H9 (cell line): Measurements from ENCODE around the gene VPS9D1. TPM values are rescaled to one million over a fixed set of nuclear protein-coding genes. Genes with fewer than 3 reads are reported as not detected.

Experiments used
- DNase-seq: peaks from one replicate; pipeline ENCODE4 v3.0.0-alpha.2; 2017
- H2AFZ ChIP-seq: one replicate; pipeline ENCODE4 v1.6.1; 2013; ENCODE audit warnings: mild to moderate bottlenecking, low read length, control low read depth, moderate library complexity
- H2AK5ac ChIP-seq: 2 replicates; pipeline ENCODE4 v1.6.1; 2013; ENCODE audit warnings: low read length, control low read depth, mixed read lengths; ENCODE audit not compliant: insufficient read length
- H2BK120ac ChIP-seq: one replicate; pipeline ENCODE4 v1.6.1; 2013; ENCODE audit warnings: low read depth, mild to moderate bottlenecking, low read length, control low read depth, inconsistent platforms; ENCODE audit not compliant: poor library complexity, severe bottlenecking
- H2BK12ac ChIP-seq: 2 replicates; pipeline ENCODE4 v1.6.1; 2013; ENCODE audit warnings: low read length, control low read depth, mixed read lengths, low read depth; ENCODE audit not compliant: insufficient read length
- H2BK15ac ChIP-seq: 2 replicates; pipeline ENCODE4 v1.6.1; 2013; ENCODE audit warnings: low read depth, low read length, control low read depth
- H2BK20ac ChIP-seq: one replicate; pipeline ENCODE4 v1.6.1; 2013; ENCODE audit warnings: low read depth, mild to moderate bottlenecking, low read length, control low read depth, inconsistent platforms; ENCODE audit not compliant: poor library complexity, severe bottlenecking
- H2BK5ac ChIP-seq: 2 replicates; pipeline ENCODE4 v1.6.1; 2013; ENCODE audit warnings: low read length, control low read depth, mixed read lengths; ENCODE audit not compliant: insufficient read length
- H3K14ac ChIP-seq: 2 replicates; pipeline ENCODE4 v1.6.1; 2013; ENCODE audit warnings: low read length, control low read depth; ENCODE audit not compliant: insufficient read depth
- H3K18ac ChIP-seq: 2 replicates; pipeline ENCODE4 v1.6.1; 2013; ENCODE audit warnings: low read depth, mild to moderate bottlenecking, mixed read lengths, low read length, control low read depth; ENCODE audit not compliant: insufficient read length
- H3K23ac ChIP-seq: 2 replicates; pipeline ENCODE4 v1.6.1; 2013; ENCODE audit warnings: low read length, control low read depth, mixed read lengths, low read depth; ENCODE audit not compliant: insufficient read length
- H3K23me2 ChIP-seq: 2 replicates; pipeline ENCODE4 v1.6.1; 2013; ENCODE audit warnings: low read depth, mild to moderate bottlenecking, mixed read lengths, low read length, control low read depth; ENCODE audit not compliant: insufficient read length, poor library complexity, severe bottlenecking
- H3K27ac ChIP-seq: 2 replicates; pipeline ENCODE4 v1.5.1; 2013; ENCODE audit warnings: low read length, control low read depth, mixed read lengths, low read depth; ENCODE audit not compliant: insufficient read length
- H3K27me3 ChIP-seq: 2 replicates; pipeline ENCODE4 v1.6.1; 2013; ENCODE audit warnings: low read length, control low read depth, inconsistent platforms; ENCODE audit not compliant: insufficient read depth
- H3K4ac ChIP-seq: 2 replicates; pipeline ENCODE4 v1.6.1; 2013; ENCODE audit warnings: low read depth, mild to moderate bottlenecking, control low read depth, inconsistent platforms, low read length, moderate library complexity
- H3K4me1 ChIP-seq: 2 replicates; pipeline ENCODE4 v1.6.1; 2013; ENCODE audit warnings: low read length, control low read depth, inconsistent platforms; ENCODE audit not compliant: insufficient read depth
- H3K4me2 ChIP-seq: 2 replicates; pipeline ENCODE4 v1.6.1; 2013; ENCODE audit warnings: low read length, control low read depth, mixed read lengths; ENCODE audit not compliant: insufficient read length, insufficient read depth
- H3K56ac ChIP-seq: 2 replicates; pipeline ENCODE4 v1.6.1; 2013; ENCODE audit warnings: low read depth, mild to moderate bottlenecking, mixed read lengths, low read length, control low read depth; ENCODE audit not compliant: insufficient read length
- H3K79me1 ChIP-seq: 2 replicates; pipeline ENCODE4 v1.6.1; 2013; ENCODE audit warnings: low read depth, mild to moderate bottlenecking, moderate library complexity, low read length, control low read depth, inconsistent platforms; ENCODE audit not compliant: insufficient read depth, poor library complexity, severe bottlenecking
- H3K79me2 ChIP-seq: 2 replicates; pipeline ENCODE4 v1.6.1; 2013; ENCODE audit warnings: low read length, control low read depth, inconsistent platforms; ENCODE audit not compliant: insufficient read depth
- H3K9ac ChIP-seq: 2 replicates; pipeline ENCODE4 v1.6.1; 2013; ENCODE audit warnings: low read length, control low read depth, mixed read lengths; ENCODE audit not compliant: insufficient read length; ENCODE audit errors: extremely low read depth
- H3K9me3 ChIP-seq: one replicate; pipeline ENCODE4 v1.6.1; 2013; ENCODE audit warnings: low read depth, low read length, inconsistent platforms; ENCODE audit not compliant: control insufficient read depth
- H3T11ph ChIP-seq: one replicate; pipeline ENCODE4 v1.6.1; 2013; ENCODE audit warnings: mild to moderate bottlenecking, low read length, control low read depth, inconsistent platforms
- H4K20me1 ChIP-seq: one replicate; pipeline ENCODE4 v1.6.1; 2013; ENCODE audit not compliant: control insufficient read depth, insufficient read length, insufficient read depth
- H4K5ac ChIP-seq: 2 replicates; pipeline ENCODE4 v1.6.1; 2013; ENCODE audit warnings: low read depth, mild to moderate bottlenecking, mixed read lengths, low read length, control low read depth; ENCODE audit not compliant: insufficient read length
- H4K8ac ChIP-seq: replicated peaks from 2 replicates; pipeline ENCODE4 v1.6.1; 2013; ENCODE audit warnings: low read length, control low read depth, mixed read lengths, low read depth; ENCODE audit not compliant: insufficient read length
- H4K91ac ChIP-seq: 2 replicates; pipeline ENCODE4 v1.6.1; 2013; ENCODE audit warnings: low read depth, mild to moderate bottlenecking, moderate library complexity, mixed read lengths, low read length, control low read depth; ENCODE audit not compliant: insufficient read length
- H3K27ac Mint-ChIP-seq, 3 experiments: 2 replicates in 2 of 3; 3 replicates in 1 of 3; pipeline ENCODE4 v1.8.0; 2020 to 2021; ENCODE audit warnings: mixed read lengths in 3 of 3, mild to moderate bottlenecking in 1 of 3, moderate library complexity in 1 of 3
- H3K27me3 Mint-ChIP-seq: 2 replicates; pipeline ENCODE4 v1.8.0; 2021; ENCODE audit warnings: low read depth, mild to moderate bottlenecking, moderate library complexity, mixed read lengths
- H3K36me3 Mint-ChIP-seq, 3 experiments: 2 replicates in 2 of 3; 3 replicates in 1 of 3; pipeline ENCODE4 v1.8.0; 2020 to 2021; ENCODE audit warnings: low read depth in 3 of 3, mixed read lengths in 3 of 3; ENCODE audit not compliant: insufficient read depth in 1 of 3
- H3K4me1 Mint-ChIP-seq, 2 experiments: 2 replicates each; pipeline ENCODE4 v1.8.0; 2020; ENCODE audit warnings: mixed read lengths in 2 of 2
- H3K4me3 Mint-ChIP-seq, 2 experiments: 2 replicates in 1 of 2; 3 replicates in 1 of 2; pipeline ENCODE4 v1.8.0; 2020 to 2021; ENCODE audit warnings: mild to moderate bottlenecking in 2 of 2, mixed read lengths in 2 of 2, moderate library complexity in 1 of 2
- H3K9me3 Mint-ChIP-seq, 2 experiments: 2 replicates in 1 of 2; 3 replicates in 1 of 2; pipeline ENCODE4 v1.8.0; 2020; ENCODE audit warnings: mild to moderate bottlenecking in 2 of 2, mixed read lengths in 2 of 2, moderate library complexity in 1 of 2
- WGBS: extraction: QIAGEN DNeasy Blood & Tissue Kit; methylation state at CpG from one replicate; pipeline ENCODE4 v1.1.7; 2013; ENCODE audit warnings: missing lambda C conversion rate, low lambda C conversion rate, mixed read lengths; ENCODE audit not compliant: insufficient read length; ENCODE audit errors: extremely low coverage; 5-methylcytosine and 5-hydroxymethylcytosine counted together
- total RNA-seq: library from RNA; stranded (reverse); gene quantifications from 2 replicates; pipeline ENCODE4 v1.2.1, GENCODE V29; 2021
- TF ChIP-seq, protein P1 (sequence below): fragments of 200-600 bp; sonication (generic); conservative IDR thresholded peaks from 3 replicates; pipeline ENCODE4 v1.8.0; 2021; ENCODE audit warnings: antibody characterized with exemption, mild to moderate bottlenecking

Gene VPS9D1
- total RNA-seq, 1 experiment from 2014 or later = 6.0 TPM

- no peak overlapping the region for H4K91ac ChIP-seq
- no peak overlapping the region for H2BK12ac ChIP-seq
- H3K79me1 ChIP-seq = no peaks in the 10 kb centered on the region
- no peak overlapping the region for H2AK5ac ChIP-seq
- no peaks in the 10 kb centered on the region for H3K4me1 ChIP-seq
- H2BK20ac ChIP-seq = no peak overlapping the region
- H3K4me2 ChIP-seq = no peak overlapping the region
- no CpG with 5 or more reads among the region's 11 CpGs for WGBS
- no peak overlapping the region for H3K9ac ChIP-seq
- Mint-ChIP-seq H3K9me3 (no peaks in the 10 kb centered on the region; a peak in 1 of 5 replicates), H3K4me3 (no peak overlapping the region), H3K27ac (no peak overlapping the region), H3K36me3 (peaks cover 48 to 85% (median 81%) of the 10 kb centered on the region in 3 experiments; a peak in 6 of 7 replicates), H3K4me1 (no peaks in the 10 kb centered on the region), H3K27me3 (no peaks in the 10 kb centered on the region)
- H3K23ac ChIP-seq = no peak overlapping the region
- no peak overlapping the region for H3K18ac ChIP-seq
- no peaks in the 10 kb centered on the region for H3K9me3 ChIP-seq
- no peak overlapping the region for H3T11ph ChIP-seq
- TF ChIP-seq, protein P1, sequence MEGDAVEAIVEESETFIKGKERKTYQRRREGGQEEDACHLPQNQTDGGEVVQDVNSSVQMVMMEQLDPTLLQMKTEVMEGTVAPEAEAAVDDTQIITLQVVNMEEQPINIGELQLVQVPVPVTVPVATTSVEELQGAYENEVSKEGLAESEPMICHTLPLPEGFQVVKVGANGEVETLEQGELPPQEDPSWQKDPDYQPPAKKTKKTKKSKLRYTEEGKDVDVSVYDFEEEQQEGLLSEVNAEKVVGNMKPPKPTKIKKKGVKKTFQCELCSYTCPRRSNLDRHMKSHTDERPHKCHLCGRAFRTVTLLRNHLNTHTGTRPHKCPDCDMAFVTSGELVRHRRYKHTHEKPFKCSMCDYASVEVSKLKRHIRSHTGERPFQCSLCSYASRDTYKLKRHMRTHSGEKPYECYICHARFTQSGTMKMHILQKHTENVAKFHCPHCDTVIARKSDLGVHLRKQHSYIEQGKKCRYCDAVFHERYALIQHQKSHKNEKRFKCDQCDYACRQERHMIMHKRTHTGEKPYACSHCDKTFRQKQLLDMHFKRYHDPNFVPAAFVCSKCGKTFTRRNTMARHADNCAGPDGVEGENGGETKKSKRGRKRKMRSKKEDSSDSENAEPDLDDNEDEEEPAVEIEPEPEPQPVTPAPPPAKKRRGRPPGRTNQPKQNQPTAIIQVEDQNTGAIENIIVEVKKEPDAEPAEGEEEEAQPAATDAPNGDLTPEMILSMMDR = no peak
- H3K27ac ChIP-seq = no peak overlapping the region
- H4K8ac ChIP-seq = no peak overlapping the region
- no peak overlapping the region for H4K5ac ChIP-seq
- no peaks in the 10 kb centered on the region for H3K27me3 ChIP-seq
- H3K14ac ChIP-seq = no peak overlapping the region
- no peak overlapping the region for H2BK15ac ChIP-seq
- no peaks in the 10 kb centered on the region for H3K23me2 ChIP-seq
- no peaks in the 10 kb centered on the region for H3K79me2 ChIP-seq
- H3K4ac ChIP-seq = no peak overlapping the region
- H4K20me1 ChIP-seq = peaks cover 2% of the 10 kb centered on the region
- H2AFZ ChIP-seq = no peak overlapping the region
- no peak overlapping the region for H2BK120ac ChIP-seq
- no peak overlapping the region for H3K56ac ChIP-seq
- no peak overlapping the region for H2BK5ac ChIP-seq
- no peak for DNase-seq
Measured at GRCh38 chr16:89748921-89749320, 28.2 kb upstream of the VPS9D1 start.
